Cardiac fibroblast (primary cell): ENCODE results near the gene DOHH.

Experiments used
- DNase-seq, 2 donors: peaks; one replicate each; pipeline versions ENCODE4 v3.0.0 to v3.0.0-alpha.2; 2010; ENCODE audit warnings: low read depth in 2 of 2
- H3K4me3 ChIP-seq, 2 donors: replicated peaks in 1 of 2; 1 replicate in 1 of 2; 2 replicates in 1 of 2; pipeline ENCODE4 v1.5.1; 2011; ENCODE audit warnings: low read depth in 2 of 2, low read length in 2 of 2, mild to moderate bottlenecking in 2 of 2, moderate library complexity in 1 of 2
- CTCF ChIP-seq: IDR thresholded peaks from one replicate; pipeline ENCODE4 v1.5.1; 2011; ENCODE audit warnings: low read depth, mild to moderate bottlenecking, low read length, inconsistent platforms

The DOHH gene

GRCh38 chr19:3500429-3501101 is at the start of gene DOHH:
Gene DOHH (minus strand): TSS chr19:3500674. CDS start chr19:3496814, 3,860 bp downstream.
- TF ChIP-seq CTCF, result no peak
- peak within 1 kb of the TSS; percentile 76 to 96 for H3K4me3 ChIP-seq
- peak; percentile 98 for DNase-seq

- TF ChIP-seq CTCF, result no peak
- H3K4me3 ChIP-seq, result no peak overlapping the region
- no peak for DNase-seq
These were observed 49.3 kb upstream of the DOHH start for GRCh38 chr19:3549816-3550215.

- no peak for DNase-seq
- no peak overlapping the region for H3K4me3 ChIP-seq
These were observed 48.1 kb upstream of the DOHH start for GRCh38 chr19:3548606-3549005.

GRCh38 chr19:3547767-3548282 is 47.4 kb upstream of the DOHH start:
- no peak for TF ChIP-seq CTCF
- no peak overlapping the region for H3K4me3 ChIP-seq
- no peak for DNase-seq

More at GRCh38 chr19:3548606-3549005, 48.1 kb upstream of the DOHH start:
- TF ChIP-seq CTCF, result no peak

GRCh38 chr19:3547301-3547731 is 46.8 kb upstream of the DOHH start:
- peak; percentile 76 for TF ChIP-seq CTCF
- H3K4me3 ChIP-seq, result no peak overlapping the region
- DNase-seq, result no peak

GRCh38 chr19:3546119-3546518 is 45.6 kb upstream of the DOHH start:
- H3K4me3 ChIP-seq, result no peak overlapping the region
- no peak for DNase-seq
- TF ChIP-seq CTCF, result no peak

GRCh38 chr19:3545669-3546034 is 45.2 kb upstream of the DOHH start:
- DNase-seq, result no peak
- no peak overlapping the region for H3K4me3 ChIP-seq
- no peak for TF ChIP-seq CTCF
